ENCODE measurements around the gene SCYL2.
"Not testable (repeated sequence)": the region's sequence is repeated elsewhere in the genome, so short reads cannot be mapped to it uniquely, and the experiment has no call there.

Gene SCYL2, protein sequence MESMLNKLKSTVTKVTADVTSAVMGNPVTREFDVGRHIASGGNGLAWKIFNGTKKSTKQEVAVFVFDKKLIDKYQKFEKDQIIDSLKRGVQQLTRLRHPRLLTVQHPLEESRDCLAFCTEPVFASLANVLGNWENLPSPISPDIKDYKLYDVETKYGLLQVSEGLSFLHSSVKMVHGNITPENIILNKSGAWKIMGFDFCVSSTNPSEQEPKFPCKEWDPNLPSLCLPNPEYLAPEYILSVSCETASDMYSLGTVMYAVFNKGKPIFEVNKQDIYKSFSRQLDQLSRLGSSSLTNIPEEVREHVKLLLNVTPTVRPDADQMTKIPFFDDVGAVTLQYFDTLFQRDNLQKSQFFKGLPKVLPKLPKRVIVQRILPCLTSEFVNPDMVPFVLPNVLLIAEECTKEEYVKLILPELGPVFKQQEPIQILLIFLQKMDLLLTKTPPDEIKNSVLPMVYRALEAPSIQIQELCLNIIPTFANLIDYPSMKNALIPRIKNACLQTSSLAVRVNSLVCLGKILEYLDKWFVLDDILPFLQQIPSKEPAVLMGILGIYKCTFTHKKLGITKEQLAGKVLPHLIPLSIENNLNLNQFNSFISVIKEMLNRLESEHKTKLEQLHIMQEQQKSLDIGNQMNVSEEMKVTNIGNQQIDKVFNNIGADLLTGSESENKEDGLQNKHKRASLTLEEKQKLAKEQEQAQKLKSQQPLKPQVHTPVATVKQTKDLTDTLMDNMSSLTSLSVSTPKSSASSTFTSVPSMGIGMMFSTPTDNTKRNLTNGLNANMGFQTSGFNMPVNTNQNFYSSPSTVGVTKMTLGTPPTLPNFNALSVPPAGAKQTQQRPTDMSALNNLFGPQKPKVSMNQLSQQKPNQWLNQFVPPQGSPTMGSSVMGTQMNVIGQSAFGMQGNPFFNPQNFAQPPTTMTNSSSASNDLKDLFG

DNA sequence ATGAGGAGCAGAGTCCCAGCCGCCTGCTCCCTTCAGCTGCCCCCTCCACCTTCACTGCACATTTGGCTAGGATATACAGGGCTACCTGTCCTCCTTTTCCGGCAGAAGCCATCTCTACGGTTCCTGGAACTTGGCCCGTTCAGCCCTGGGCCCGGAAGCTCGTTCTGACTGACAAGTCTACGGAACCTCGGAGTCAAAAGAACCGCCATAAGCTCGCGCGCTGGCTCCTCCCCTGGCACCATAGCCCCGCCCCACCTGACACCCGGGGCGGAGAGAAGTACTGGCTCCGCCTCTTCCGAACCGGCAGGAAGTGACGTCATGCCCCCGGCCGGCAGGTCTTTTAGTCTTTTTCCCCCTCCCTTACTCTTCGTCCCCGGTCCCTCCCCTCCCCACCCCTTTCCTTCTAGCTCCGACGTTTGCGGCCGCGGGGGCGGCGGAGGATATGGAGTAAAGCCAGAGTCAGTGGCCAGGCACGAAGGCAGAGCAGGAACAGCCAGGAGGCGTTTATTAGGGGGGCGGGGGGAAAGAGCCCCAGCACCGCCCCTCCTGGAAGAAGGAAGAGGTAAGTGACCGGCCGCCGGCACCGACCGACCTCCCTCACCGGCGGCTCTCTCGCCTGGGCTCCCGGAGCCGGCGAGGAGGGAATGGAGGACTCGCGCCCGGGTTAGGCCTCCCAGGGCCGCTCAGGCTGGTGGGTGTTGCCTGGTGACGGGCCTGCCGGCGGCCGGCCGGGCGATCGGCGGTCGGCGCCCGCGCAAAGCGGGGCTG lies at the start of gene SCYL2, which contains the start of gene DEPDC4:
SCYL2 (plus strand) TSS at position 343 of the 768 bp plus-strand sequence. CDS start 15,794 bp downstream, outside the sequence.
DEPDC4 (minus strand) TSS at position 245 of the 768 bp plus-strand sequence; CDS start at position 242, 3 bp downstream.
- peak; percentile 90 for DNase-seq

DNA sequence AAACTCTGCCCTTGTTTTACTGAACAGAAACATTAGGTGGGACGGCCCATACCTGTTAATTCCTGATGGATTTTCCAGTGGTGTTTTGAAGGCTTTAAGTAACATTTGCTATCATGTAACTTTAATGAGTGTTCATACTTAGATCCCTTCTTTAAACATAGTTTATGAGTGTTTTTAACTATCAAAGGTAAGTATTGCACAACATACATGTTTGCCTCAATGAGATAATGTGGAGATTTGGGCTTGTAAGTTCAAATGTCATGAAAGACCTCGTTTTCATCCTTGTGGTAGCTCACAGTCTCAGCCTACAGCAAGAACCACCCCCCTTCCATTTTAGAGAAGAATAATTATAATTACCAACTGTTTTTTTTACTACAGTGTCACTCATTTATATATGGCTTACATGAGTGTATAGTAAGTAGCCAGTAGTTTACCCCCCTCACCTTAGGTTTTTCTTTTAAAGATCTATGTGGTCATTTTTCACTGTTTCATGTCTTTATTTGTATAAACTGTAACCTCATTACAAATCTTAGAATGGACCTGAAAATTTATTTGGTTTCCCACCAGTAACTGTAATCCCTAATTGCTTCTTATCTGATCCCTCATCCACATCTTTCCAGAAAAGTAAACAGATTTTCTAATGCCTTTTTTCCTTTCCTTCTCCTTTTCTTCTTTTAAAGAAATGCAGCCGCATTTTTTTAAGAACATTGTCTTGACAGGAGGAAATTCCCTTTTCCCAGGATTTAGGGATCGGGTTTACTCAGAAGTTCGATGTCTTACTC lies 47.5 kb upstream of the SCYL2 start:
- DNase-seq, result no peak

DNA sequence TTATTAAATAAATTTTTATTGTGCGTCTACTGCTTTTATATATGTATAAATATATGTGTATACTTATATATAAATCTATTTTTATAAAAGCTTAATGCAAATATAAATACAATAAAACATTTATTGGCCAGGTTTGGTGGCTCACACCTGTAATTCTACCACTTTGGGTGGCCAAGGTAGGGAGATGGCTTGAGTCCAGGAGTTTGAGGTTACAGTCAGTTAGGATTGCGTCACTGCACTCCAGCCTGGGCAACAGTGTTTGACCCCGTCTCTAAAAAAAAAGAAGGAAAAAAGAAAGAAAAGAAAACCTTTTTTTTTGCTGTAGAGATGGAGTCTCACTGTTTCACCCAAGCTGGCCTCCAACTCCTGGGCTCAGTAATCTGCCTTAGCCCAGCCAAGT lies 45.5 kb upstream of the SCYL2 start:
- no peak for DNase-seq

DNA sequence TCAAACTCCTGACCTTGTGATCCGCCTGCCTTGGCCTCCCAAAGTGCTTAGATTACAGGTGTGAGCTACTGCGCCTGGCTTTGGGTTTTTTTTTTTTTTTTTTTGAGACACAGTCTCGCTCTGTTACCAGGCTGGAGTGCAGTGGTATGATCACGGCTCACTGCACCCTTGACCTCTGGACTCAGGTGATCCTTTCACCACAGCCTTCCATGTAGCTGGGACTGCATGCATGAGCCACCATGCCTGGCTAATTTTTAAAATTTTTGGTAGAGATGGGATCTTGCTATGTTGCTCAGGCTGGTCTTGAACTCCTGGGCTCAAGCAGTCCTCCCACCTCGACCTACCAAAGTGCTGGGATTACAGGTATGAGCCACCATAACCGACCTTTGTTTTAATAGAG lies 44.8 kb upstream of the SCYL2 start:
- DNase-seq, result not testable (repeated sequence)

- DNase-seq, result no peak
These were observed 41.5 kb upstream of the SCYL2 start for GRCh38 chr12:100225491-100225890.

DNA sequence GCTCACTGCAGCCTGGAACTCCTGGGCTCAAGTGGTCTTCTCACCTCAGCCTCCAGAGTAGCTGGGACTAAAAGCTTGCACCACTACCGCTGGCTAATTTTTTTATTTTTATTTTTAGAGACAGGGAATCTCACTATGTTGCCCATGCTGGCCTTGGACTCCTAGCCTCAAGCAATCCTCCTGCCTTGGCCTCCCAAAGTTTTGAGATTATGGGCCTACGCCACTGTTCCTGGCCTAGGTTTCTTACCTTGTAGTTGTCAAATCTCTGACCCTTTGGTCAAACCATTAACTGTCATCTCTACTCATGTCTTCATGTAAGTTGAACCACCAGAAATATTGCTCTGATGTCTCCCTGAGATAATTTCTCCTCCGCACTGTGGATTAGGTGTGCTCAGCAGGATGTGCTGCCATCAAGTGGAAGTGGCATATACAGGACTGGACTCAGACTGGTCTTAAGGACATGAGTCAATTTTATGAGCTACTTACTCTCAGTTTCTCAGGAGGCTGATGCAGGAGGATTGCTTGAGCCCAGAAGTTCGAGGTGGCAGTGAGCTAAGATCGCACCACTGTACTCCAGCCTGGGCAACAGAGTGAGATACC lies 37.8 kb upstream of the SCYL2 start:
- no peak for DNase-seq

DNA sequence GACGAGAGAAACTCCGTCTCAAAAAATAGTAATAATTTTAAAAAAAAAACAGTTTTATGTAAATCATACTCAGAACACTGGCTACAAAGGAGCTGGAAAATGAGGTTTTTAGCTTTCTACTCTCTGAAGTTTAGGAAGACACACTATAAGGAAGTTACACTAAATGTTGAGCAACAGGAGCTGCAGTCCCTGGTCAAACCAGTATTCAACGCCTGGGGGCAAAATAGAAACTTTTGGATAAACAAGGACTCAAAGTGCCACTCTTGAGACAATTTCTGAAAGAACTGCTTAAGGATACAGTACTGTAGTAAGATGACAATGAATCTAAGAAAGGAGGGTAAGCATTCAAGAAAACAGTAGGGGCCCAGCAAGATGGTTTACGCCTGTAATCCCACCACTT lies 37.1 kb upstream of the SCYL2 start:
- no peak for DNase-seq

DNA sequence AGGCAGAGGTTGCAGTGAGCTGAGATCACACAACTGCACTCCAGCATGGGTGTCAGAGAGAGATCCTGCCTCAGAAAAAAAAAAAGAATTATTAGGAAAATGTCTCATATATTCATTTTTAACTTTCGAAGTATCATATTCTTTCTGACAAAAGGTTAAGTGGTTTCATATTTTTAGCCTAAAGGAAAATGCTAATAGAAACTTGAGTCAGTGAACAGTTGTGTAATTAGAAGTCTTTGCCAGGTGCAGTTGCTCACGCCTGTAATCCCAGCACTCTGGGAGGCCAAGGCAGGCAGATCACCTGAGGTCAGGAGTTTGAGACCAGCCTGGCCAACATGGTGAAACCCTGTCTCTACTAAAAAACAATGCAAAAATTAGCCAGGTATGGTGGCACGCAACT lies 35.1 kb upstream of the SCYL2 start:
- not testable (repeated sequence) for DNase-seq

GRCh38 chr12:100234166-100234565 lies 32.8 kb upstream of the SCYL2 start:
- no peak for DNase-seq

DNA sequence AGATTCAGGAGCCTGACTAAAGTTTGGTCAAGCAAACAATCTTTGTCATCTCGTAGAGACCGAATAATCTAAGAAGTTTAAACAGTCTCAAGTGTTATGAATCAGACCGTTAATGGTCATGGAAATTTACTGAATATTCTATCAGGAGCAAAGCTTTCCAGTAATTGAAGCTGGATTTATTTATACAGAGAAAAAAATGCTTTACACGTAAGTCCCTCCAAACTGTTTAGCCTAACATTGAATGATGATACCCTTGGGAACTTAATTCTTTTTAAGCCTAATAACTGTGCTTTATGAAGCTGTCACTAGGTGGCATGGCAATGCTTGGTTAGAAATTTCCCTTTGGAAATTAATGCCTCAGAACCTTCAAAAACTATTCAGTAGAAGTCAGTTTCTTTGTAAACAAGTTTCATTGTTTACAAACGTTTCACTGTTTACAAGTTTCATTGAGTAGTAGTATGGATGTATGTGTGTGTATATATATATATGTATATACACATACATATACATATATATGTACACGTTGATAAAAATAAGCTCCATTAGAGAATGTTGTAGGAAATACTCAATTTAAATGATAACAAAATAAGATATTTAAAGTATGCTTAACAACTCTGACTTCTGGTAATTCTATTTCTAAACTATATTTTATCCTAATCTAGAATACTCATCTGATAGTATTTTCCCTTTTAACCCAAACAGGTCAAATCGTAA lies 32.2 kb upstream of the SCYL2 start:
- no peak for DNase-seq

DNA sequence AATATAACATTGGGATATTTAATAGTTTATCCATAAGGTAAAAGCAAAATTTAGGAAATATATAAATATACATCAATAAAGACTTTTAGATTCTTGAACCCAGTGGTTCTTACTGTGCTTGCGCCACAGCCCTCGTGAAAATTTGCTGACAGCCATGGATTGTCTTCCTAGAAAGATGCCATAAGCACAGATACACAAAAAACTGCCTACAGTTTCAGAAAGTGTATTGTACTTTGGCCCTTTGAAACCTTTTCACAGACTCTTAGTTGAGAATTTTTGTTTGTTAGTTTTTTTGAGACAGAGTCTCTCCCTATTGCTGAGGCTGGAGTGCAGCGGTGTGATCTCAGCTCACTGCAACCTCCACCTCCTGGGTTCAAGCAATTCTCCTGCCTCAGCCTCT lies 28.2 kb upstream of the SCYL2 start:
- DNase-seq, result no peak

GRCh38 chr12:100239589-100239988 lies 27.4 kb upstream of the SCYL2 start:
- DNase-seq, result no peak

- DNase-seq, result no peak
These were observed 23.8 kb upstream of the SCYL2 start for GRCh38 chr12:100243137-100243536.

DNA sequence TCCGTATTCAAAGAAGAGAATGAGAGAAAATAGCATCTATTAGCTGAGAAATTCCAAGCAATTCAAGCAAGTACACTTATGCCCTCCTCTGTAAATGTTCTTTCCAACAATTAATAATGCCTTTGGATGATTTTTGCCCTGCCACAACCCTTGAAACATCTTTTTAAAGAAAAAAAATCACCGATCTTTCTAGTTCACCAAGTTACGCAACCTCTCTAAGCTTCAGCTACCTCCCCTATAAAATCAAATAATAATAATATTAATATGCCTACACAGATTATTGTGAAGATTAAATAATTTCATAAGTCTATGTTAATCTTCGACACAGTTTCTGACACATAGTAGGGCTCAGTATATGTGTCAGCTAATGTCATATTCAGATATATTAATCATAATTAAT lies 19.2 kb upstream of the SCYL2 start:
- DNase-seq, result no peak

DNA sequence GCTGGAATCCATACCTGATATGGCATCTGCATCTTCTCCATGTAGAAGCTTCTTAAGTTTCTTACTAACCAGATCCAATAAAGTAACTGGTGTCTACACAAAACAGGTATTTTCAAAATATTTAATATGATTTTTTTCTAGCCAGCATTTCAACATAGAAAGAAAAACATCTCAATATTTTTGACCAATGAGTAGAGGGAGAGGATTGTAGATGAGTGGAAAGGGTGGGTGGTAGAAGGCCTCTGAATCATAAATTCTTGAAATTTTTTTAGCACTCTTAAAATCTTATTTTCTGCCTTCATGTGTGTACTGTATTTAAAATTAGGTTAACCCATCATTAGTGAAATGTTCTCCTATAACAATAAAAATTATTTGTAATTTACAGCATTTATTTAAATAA lies 18.1 kb upstream of the SCYL2 start:
- DNase-seq, result no peak

- DNase-seq, result no peak
These were observed 17.0 kb upstream of the SCYL2 start for GRCh38 chr12:100249941-100250340.

DNA sequence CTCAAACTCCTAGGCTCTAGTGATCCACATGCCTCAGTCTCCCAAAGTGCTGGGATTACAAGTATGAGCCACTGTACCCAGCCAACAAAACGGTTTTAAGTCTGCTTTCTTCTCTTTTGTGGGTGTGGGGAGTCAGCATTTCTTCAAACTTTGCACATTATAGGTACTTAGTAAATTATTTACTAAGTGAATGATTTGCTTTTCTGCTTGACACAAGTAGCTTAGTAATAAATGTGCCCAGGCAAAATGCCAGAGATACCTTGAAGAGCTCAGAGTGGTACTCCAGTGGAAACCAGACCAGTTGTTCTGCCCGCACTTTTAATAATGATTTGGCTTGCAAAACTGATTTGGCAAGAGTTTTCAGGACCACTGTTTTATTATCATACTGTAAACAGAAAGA lies 15.1 kb upstream of the SCYL2 start:
- DNase-seq, result no peak

DNA sequence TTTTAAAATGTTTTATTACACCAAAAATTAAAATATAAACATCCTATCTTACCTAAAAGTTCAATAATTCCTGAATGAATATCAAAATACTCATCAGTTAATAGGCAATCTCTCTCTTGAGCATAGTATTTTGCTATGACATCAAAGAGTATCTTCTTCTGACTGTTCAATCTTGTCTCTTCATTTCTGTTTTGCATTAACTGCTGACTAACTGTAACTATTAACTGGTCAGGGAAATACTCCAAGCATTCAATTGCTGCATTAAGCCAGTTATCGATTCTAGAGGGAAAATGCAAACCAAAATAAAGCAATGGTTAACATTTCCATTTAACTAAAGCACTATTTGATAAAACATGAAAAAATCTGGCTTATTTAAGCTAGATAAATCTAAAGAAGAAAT lies 13.5 kb upstream of the SCYL2 start:
- no peak for DNase-seq

DNA sequence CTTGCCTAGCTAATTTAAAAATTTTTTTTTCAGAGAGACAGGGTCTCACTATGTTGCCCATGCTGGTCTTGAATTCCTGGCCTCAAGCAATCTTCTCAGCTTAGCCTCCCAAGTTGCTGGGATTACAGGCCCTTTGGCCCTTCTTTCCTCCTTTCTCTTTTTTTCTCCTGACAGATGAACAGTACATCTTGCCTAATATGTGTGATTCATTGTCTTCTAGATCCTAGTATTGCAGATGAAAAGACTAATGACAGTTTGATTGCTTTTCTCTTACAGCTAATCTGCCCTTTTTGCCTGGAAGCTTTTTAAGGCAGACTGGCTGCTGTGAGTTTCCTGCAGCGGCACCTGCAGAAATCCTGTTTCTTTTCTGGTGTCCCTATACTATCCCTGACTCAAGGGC lies 12.1 kb upstream of the SCYL2 start:
- DNase-seq, result no peak

- no peak for DNase-seq
These were observed 8.8 kb upstream of the SCYL2 start for GRCh38 chr12:100258127-100258526.

- DNase-seq, result no peak
These were observed 3.8 kb upstream of the SCYL2 start for GRCh38 chr12:100263131-100263530.
